ELF-1 (cell line): Measurements from ENCODE around the gene DOCK7.
A peak's percentile ranks its signal among the peaks of the same experiment; 100 is the strongest.

ENCODE experiments used
- DNase-seq: peaks from one replicate; pipeline ENCODE4 v3.0.0-alpha.2; 2016; ENCODE audit warnings: low read depth, low spot score

Gene DOCK7

GRCh38 chr1:62417351-62417999 lies 270.7 kb downstream of the DOCK7 start:
- DNase-seq: no peak

GRCh38 chr1:62415687-62416086 lies 272.5 kb downstream of the DOCK7 start:
- DNase-seq: no peak

GRCh38 chr1:62407398-62408009 lies 280.7 kb downstream of the DOCK7 start:
- DNase-seq: no peak

GRCh38 chr1:62406576-62406975 lies 281.6 kb downstream of the DOCK7 start:
- peak; percentile 45 for DNase-seq

- no peak for DNase-seq
These were observed 282.9 kb downstream of the DOCK7 start for GRCh38 chr1:62405247-62405646.
